Neural cell (in vitro differentiated cells): ENCODE results near the gene COG1. TPM values are rescaled to one million over a fixed set of nuclear protein-coding genes. Genes with fewer than 3 reads are reported as not detected.

Experiments used
- H2AFZ ChIP-seq: fragments of 200-600, 300-800 bp; sonication (generic), shearing (Covaris generic); 2 replicates; pipeline ENCODE4 v1.6.0; 2014; ENCODE audit warnings: low read depth, mild to moderate bottlenecking, antibody characterized with exemption, low read length, moderate library complexity
- H3F3A ChIP-seq: fragments of 200-600 bp; shearing (Covaris generic); 2 replicates; pipeline ENCODE4 v1.6.1; 2016; ENCODE audit warnings: mild to moderate bottlenecking, moderate library complexity, mixed read lengths, antibody characterized with exemption, low read length; ENCODE audit not compliant: insufficient read depth, poor library complexity, severe bottlenecking
- H3K27ac ChIP-seq: fragments of 200-600, 300-800 bp; sonication (generic), shearing (Covaris generic); 2 replicates; pipeline ENCODE4 v1.5.1; 2014; ENCODE audit warnings: mild to moderate bottlenecking, low read length, moderate library complexity
- H3K27me3 ChIP-seq: fragments of 300-800, 200-600 bp; sonication (generic), shearing (Covaris generic); 2 replicates; pipeline ENCODE4 v1.6.0; 2014; ENCODE audit warnings: mild to moderate bottlenecking, low read depth, low read length, moderate library complexity; ENCODE audit not compliant: insufficient read depth
- H3K36me3 ChIP-seq: fragments of 300-800, 200-600 bp; sonication (generic), shearing (Covaris generic); 2 replicates; pipeline ENCODE4 v1.5.1; 2014; ENCODE audit warnings: mild to moderate bottlenecking, antibody characterized with exemption, low read length, moderate library complexity; ENCODE audit not compliant: insufficient read depth
- H3K4me2 ChIP-seq: fragments of 300-800, 200-600 bp; sonication (generic), shearing (Covaris generic); 2 replicates; pipeline ENCODE4 v1.6.0; 2014; ENCODE audit warnings: mild to moderate bottlenecking, low read length
- H3K4me3 ChIP-seq: fragments of 300-800, 200-600 bp; sonication (generic), shearing (Covaris generic); 2 replicates; pipeline ENCODE4 v1.5.1; 2014; ENCODE audit warnings: mild to moderate bottlenecking, low read length, moderate library complexity
- H3K79me2 ChIP-seq: fragments of 200-600 bp; shearing (Covaris generic); replicated peaks from 2 replicates; pipeline ENCODE4 v1.6.0; 2014; ENCODE audit warnings: mild to moderate bottlenecking, low read length, moderate library complexity; ENCODE audit not compliant: insufficient read depth
- H3K9ac ChIP-seq: fragments of 300-800, 200-600 bp; sonication (generic), shearing (Covaris generic); 2 replicates; pipeline ENCODE4 v1.6.1; 2016; ENCODE audit warnings: mild to moderate bottlenecking, low read length, mixed read lengths
- H3K9me2 ChIP-seq: fragments of 200-600 bp; shearing (Covaris generic); 2 replicates; pipeline ENCODE4 v1.6.1; 2016; ENCODE audit warnings: mild to moderate bottlenecking, low read length, mixed read lengths; ENCODE audit not compliant: insufficient read depth
- H3K9me3 ChIP-seq: fragments of 200-600, 300-800 bp; sonication (generic), shearing (Covaris generic); 2 replicates; pipeline ENCODE4 v1.6.1; 2016; ENCODE audit warnings: mild to moderate bottlenecking, mixed run types, low read length, moderate library complexity, mixed read lengths
- H4K20me1 ChIP-seq: fragments of 200-600 bp; shearing (Covaris generic); 2 replicates; pipeline ENCODE4 v1.6.1; 2016; ENCODE audit warnings: mild to moderate bottlenecking, mixed run types; ENCODE audit not compliant: insufficient read depth
- CTCF ChIP-seq: fragments of 450-650 bp; IDR thresholded peaks from 2 replicates; pipeline ENCODE4 v1.5.1; 2014; ENCODE audit warnings: antibody characterized with exemption, mild to moderate bottlenecking, moderate library complexity; ENCODE audit not compliant: poor library complexity, severe bottlenecking
- EP300 ChIP-seq: fragments of 450-650 bp; conservative IDR thresholded peaks from 2 replicates; pipeline ENCODE4 v1.6.1; 2014; ENCODE audit warnings: antibody characterized with exemption, mild to moderate bottlenecking, moderate library complexity; ENCODE audit not compliant: poor library complexity, severe bottlenecking
- EZH2 ChIP-seq: fragments of 200-600, 300-800 bp; shearing (Covaris generic), sonication (generic); IDR thresholded peaks from 2 replicates; pipeline ENCODE4 v1.6.1; 2014; ENCODE audit warnings: antibody characterized with exemption, low read length, borderline replicate concordance, mild to moderate bottlenecking; ENCODE audit not compliant: insufficient read depth, poor library complexity, severe bottlenecking
- MXI1 ChIP-seq: fragments of 450-650 bp; conservative IDR thresholded peaks from 2 replicates; pipeline ENCODE4 v1.6.1; 2014; ENCODE audit warnings: antibody characterized with exemption, mild to moderate bottlenecking; ENCODE audit not compliant: poor library complexity, severe bottlenecking
- POLR2AphosphoS5 ChIP-seq: IDR thresholded peaks from 2 replicates; pipeline ENCODE4 v1.6.1; 2012
- RAD21 ChIP-seq: fragments of 450-650 bp; conservative IDR thresholded peaks from 2 replicates; pipeline ENCODE4 v1.6.1; 2014; ENCODE audit warnings: antibody characterized with exemption, mild to moderate bottlenecking, moderate library complexity
- REST ChIP-seq: IDR thresholded peaks from 2 replicates; pipeline ENCODE4 v1.6.1; 2012; ENCODE audit warnings: borderline replicate concordance
- SMC3 ChIP-seq: fragments of 450-650 bp; conservative IDR thresholded peaks from 2 replicates; pipeline ENCODE4 v1.6.1; 2014; ENCODE audit warnings: antibody characterized with exemption, mild to moderate bottlenecking, moderate library complexity; ENCODE audit not compliant: poor library complexity
- TAF1 ChIP-seq: IDR thresholded peaks from 2 replicates; pipeline ENCODE4 v1.6.1; 2012; ENCODE audit warnings: low read depth
- polyA plus RNA-seq: library from polyadenylated mRNA; depleted of rRNA; stranded (reverse); fragments of >200 nt; gene quantifications from 2 replicates; pipeline ENCODE4 v1.2.3, GENCODE V29; 2014

Gene COG1
- polyA plus RNA-seq, 1 donor from 2014 or later = 23.5 TPM

- Histone ChIP-seq H3K9me3 (no peaks in the 10 kb centered on the region), H3K27me3 (peaks cover 6% of the 10 kb centered on the region), H3K9me2 (no peaks in the 10 kb centered on the region), H3K27ac (no peak overlapping the region), H3K4me2 (no peak overlapping the region), H4K20me1 (no peaks in the 10 kb centered on the region), H2AFZ (no peak overlapping the region), H3K36me3 (no peaks in the 10 kb centered on the region), H3K9ac (no peak overlapping the region), H3K4me3 (no peak overlapping the region), H3K79me2 (no peaks in the 10 kb centered on the region), H3F3A (no peaks in the 10 kb centered on the region)
- TF ChIP-seq CTCF (no peak), REST (no peak), EP300 (no peak), SMC3 (no peak), POLR2AphosphoS5 (no peak), RAD21 (no peak), MXI1 (no peak), EZH2 (no peak), TAF1 (no peak)
Measured at GRCh38 chr17:73158133-73158532, 34.7 kb upstream of the COG1 start.

GRCh38 chr17:73160980-73161630 lies 31.8 kb upstream of the COG1 start:
- Histone ChIP-seq H3K4me3 (no peak overlapping the region), H3K4me2 (no peak overlapping the region)

More at GRCh38 chr17:73160980-73161630, 31.8 kb upstream of the COG1 start:
- no peaks in the 10 kb centered on the region for H3F3A ChIP-seq
- TF ChIP-seq MXI1 (no peak), RAD21 (no peak), POLR2AphosphoS5 (no peak), EP300 (no peak), CTCF (no peak)
- H3K9me2 ChIP-seq = no peaks in the 10 kb centered on the region
- H3K27ac ChIP-seq = no peak overlapping the region
- H2AFZ ChIP-seq = no peak overlapping the region
- no peaks in the 10 kb centered on the region for H3K36me3 ChIP-seq
- H3K9me3 ChIP-seq = no peaks in the 10 kb centered on the region
- peaks cover 35% of the 10 kb centered on the region for H3K27me3 ChIP-seq
- no peaks in the 10 kb centered on the region for H3K79me2 ChIP-seq
- H4K20me1 ChIP-seq = no peaks in the 10 kb centered on the region
- no peak overlapping the region for H3K9ac ChIP-seq
